Measurements from ENCODE around the gene CACNA1D. TPM values are rescaled to one million over a fixed set of nuclear protein-coding genes. Genes with fewer than 3 reads are reported as not detected.

CACNA1D gene
- total and polyA plus RNA-seq, 2 donors (not counting 3 experiments of a cell fraction or from before 2014, with no cell fraction given), result 0.06 TPM; not detected in 1

DNA sequence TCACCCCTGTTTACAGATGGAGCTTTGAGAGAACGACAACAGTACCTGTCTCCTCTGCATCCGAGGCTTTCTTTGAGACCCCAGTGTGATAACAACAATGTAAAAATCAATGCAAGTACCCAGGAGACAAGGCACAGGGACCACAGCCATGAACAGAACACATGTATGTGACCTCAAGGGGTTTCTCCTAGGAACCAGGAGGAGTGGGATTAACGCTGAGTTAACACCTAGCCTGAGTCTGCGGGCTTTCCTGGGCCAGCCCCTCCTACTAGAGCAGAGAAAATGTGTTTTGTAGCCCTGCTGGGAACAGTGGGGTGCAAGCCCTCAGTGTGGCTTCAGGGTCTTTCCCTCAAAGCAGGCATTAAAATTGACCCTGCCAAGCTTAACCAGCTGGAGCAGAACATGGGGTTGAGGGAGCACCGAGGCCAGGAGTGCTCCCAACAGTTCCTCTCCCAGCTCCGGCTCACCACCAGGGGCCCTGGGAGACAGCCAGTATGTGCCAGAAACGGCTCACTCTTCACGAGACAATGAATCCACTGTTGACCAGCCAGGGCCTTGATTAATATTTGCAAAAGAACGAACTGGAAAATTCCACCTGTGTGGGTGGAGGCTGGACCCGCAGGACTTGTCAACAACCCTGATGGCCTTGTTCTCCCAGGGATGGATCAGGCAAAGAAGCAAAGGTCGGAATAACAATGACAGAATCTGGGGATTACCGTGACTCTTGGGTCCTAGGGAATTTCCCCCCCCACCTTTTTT is 348.2 kb downstream of the CACNA1D start:
- Histone ChIP-seq H3K27ac (ENCODE audit: insufficient read depth, low read depth, low read length) (no peak overlapping the region), H4K20me1 (replicated peaks; ENCODE audit: control insufficient read depth, extremely low read depth, insufficient read depth, low read length) (no peaks in the 10 kb centered on the region), H3K4me3 (replicated peaks in 1 of 3; ENCODE audit: insufficient read depth in 1 of 3, low read depth in 1 of 3, low read length in 3 of 3) (no peak overlapping the region), H3K4me1 (ENCODE audit: control insufficient read depth, extremely low read depth, insufficient read depth, low read length) (no peaks in the 10 kb centered on the region), H3K27me3 (ENCODE audit: control insufficient read depth in 2 of 2, insufficient read depth in 2 of 2, low read length in 2 of 2) (peaks cover 21 to 23% of the 10 kb centered on the region in 2 experiments), H3K4me2 (ENCODE audit: insufficient read depth, low read length) (no peak overlapping the region), H3K9ac (replicated peaks; ENCODE audit: extremely low read depth, insufficient read depth, low read length) (no peak overlapping the region), H3K36me3 (ENCODE audit: control insufficient read depth in 2 of 2, extremely low read depth in 1 of 2, insufficient read depth in 2 of 2, low read length in 2 of 2) (no peaks in the 10 kb centered on the region), H3K79me2 (ENCODE audit: control insufficient read depth, insufficient read depth, low read length) (no peaks in the 10 kb centered on the region), H3K9me3 (replicated peaks; ENCODE audit: control insufficient read depth, insufficient read depth, low read length) (no peaks in the 10 kb centered on the region), H3K9me1 (replicated peaks; ENCODE audit: control insufficient read depth, extremely low read depth, insufficient read depth, low read length) (no peaks in the 10 kb centered on the region), H2AFZ (ENCODE audit: low read depth, low read length) (no peak overlapping the region)
- POLR2A ChIA-PET, result no interaction called here
- BruUV-seq (replicated peaks), result no TSS peak
- no peak for FAIRE-seq
- CTCF ChIA-PET, result no interaction called here
- DNase-seq (ENCODE audit: low read depth, low spot score), result no peak
- no peak for TF ChIP-seq JUN (IDR thresholded peaks at IDR 0.05; ENCODE audit: borderline replicate concordance, insufficient read depth, insufficient read length, low read depth)
- TF ChIP-seq, protein P1, sequence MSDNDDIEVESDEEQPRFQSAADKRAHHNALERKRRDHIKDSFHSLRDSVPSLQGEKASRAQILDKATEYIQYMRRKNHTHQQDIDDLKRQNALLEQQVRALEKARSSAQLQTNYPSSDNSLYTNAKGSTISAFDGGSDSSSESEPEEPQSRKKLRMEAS (IDR thresholded peaks at IDR 0.05; ENCODE audit: insufficient read depth, insufficient read length), result no peak
- no peak for TF ChIP-seq POLR2AphosphoS5 (IDR thresholded peaks at IDR 0.05; ENCODE audit: insufficient read depth, low read depth, low read length)
- TF ChIP-seq FOS (IDR thresholded peaks at IDR 0.05; ENCODE audit: borderline replicate concordance, insufficient read depth, low read length), result no peak
- intact Hi-C loops (cut with micrococcal nuclease), result no loop called here
- dilution Hi-C loops (cut with MboI; ENCODE audit: extremely low pct_ligation_motif_present, low sequenced_read_pairs), result no loop called here

DNA sequence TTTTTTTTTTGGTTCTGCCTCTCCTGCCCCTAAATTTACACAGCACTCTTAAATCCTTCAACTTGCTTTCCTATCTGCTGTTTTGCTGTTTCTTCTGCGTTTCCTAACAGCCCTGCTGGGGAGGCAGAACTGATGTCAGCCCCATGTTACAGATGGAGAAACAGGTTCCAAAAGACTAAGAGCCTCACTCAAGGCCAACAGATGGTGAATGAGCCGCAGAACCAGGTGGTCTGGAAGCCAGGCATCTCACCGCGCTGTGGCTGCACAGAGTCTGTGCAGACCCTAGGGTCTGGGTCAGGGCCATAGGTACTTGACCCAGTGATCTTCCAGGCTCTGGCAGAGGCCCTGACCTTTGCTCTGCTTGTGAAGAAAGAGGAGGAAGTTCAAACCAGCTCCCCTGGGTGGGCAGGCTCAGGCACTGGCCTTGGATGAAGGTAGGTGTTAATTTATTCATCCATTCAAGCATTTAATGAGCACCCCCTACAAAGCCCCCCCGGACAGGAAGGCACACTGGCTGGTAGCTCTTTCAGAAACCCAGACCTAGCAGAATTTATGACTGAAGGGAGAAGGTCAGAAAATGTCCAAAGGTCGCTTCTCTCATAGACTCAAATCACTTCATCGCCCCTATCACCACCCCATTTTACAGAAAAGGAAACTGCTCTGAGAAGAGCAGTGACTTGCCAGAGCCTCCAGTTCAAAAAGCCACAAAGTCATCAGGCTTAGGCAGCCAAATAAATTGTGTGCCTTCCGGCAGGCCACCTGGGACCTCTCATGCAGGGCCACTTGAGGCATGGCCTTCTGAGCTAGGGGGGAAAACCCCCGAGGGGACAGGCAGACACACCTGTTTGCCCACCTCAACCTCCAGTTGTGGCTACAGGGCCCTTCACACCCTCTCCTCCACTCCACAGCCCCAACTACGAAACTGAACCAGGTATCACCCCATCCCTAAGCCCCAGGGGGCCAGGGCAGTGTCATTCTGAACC is 349.1 kb downstream of the CACNA1D start:
- dilution Hi-C loops (cut with MboI; ENCODE audit: extremely low pct_ligation_motif_present, low sequenced_read_pairs), result no loop called here
- BruUV-seq (replicated peaks), result no TSS peak

More for the DNA sequence above, 349.1 kb downstream of the CACNA1D start:
- DNase-seq (ENCODE audit: low read depth, low spot score) (no peak), FAIRE-seq (no peak)
- TF ChIP-seq POLR2AphosphoS5 (IDR thresholded peaks at IDR 0.05; ENCODE audit: insufficient read depth, low read depth, low read length) (no peak), FOS (IDR thresholded peaks at IDR 0.05; ENCODE audit: borderline replicate concordance, insufficient read depth, low read length) (no peak)
- no peaks in the 10 kb centered on the region for H3K36me3 ChIP-seq (ENCODE audit: control insufficient read depth in 2 of 2, extremely low read depth in 1 of 2, insufficient read depth in 2 of 2, low read length in 2 of 2)
- no peak overlapping the region for H2AFZ ChIP-seq (ENCODE audit: low read depth, low read length)
- H3K4me1 ChIP-seq (ENCODE audit: control insufficient read depth, extremely low read depth, insufficient read depth, low read length), result no peaks in the 10 kb centered on the region
- CTCF ChIA-PET, result no interaction called here
- H4K20me1 ChIP-seq (replicated peaks; ENCODE audit: control insufficient read depth, extremely low read depth, insufficient read depth, low read length), result no peaks in the 10 kb centered on the region
- POLR2A ChIA-PET, result no interaction called here
- H3K9ac ChIP-seq (replicated peaks; ENCODE audit: extremely low read depth, insufficient read depth, low read length), result no peak overlapping the region
- no peaks in the 10 kb centered on the region for H3K9me1 ChIP-seq (replicated peaks; ENCODE audit: control insufficient read depth, extremely low read depth, insufficient read depth, low read length)
- no peaks in the 10 kb centered on the region for H3K79me2 ChIP-seq (ENCODE audit: control insufficient read depth, insufficient read depth, low read length)
- H3K4me2 ChIP-seq (ENCODE audit: insufficient read depth, low read length), result no peak overlapping the region
- H3K9me3 ChIP-seq (replicated peaks; ENCODE audit: control insufficient read depth, insufficient read depth, low read length), result no peaks in the 10 kb centered on the region
- H3K27me3 ChIP-seq (ENCODE audit: control insufficient read depth in 2 of 2, insufficient read depth in 2 of 2, low read length in 2 of 2), result peaks cover 27 to 32% of the 10 kb centered on the region in 2 experiments
- no peak overlapping the region for H3K4me3 ChIP-seq (replicated peaks in 1 of 3; ENCODE audit: insufficient read depth in 1 of 3, low read depth in 1 of 3, low read length in 3 of 3)
- H3K27ac ChIP-seq (ENCODE audit: insufficient read depth, low read depth, low read length), result no peak overlapping the region
- intact Hi-C loops (cut with micrococcal nuclease), result no loop called here
